GM12865 (cell line): ENCODE results near the gene FGF22.

Experiments
- DNase-seq: peaks from one replicate; pipeline ENCODE4 v3.0.0; 2010; ENCODE audit warnings: low read depth
- H3K4me3 ChIP-seq: 2 replicates; pipeline ENCODE4 v1.5.1; 2011; ENCODE audit warnings: mild to moderate bottlenecking, low read depth, low read length, control low read depth
- TF ChIP-seq, protein P1 (sequence below): IDR thresholded peaks from 2 replicates; pipeline ENCODE4 v1.5.1; 2011; ENCODE audit warnings: low read length, control low read depth, low read depth, inconsistent platforms; ENCODE audit not compliant: insufficient read depth; ENCODE audit errors: missing control alignments

Gene FGF22

DNA sequence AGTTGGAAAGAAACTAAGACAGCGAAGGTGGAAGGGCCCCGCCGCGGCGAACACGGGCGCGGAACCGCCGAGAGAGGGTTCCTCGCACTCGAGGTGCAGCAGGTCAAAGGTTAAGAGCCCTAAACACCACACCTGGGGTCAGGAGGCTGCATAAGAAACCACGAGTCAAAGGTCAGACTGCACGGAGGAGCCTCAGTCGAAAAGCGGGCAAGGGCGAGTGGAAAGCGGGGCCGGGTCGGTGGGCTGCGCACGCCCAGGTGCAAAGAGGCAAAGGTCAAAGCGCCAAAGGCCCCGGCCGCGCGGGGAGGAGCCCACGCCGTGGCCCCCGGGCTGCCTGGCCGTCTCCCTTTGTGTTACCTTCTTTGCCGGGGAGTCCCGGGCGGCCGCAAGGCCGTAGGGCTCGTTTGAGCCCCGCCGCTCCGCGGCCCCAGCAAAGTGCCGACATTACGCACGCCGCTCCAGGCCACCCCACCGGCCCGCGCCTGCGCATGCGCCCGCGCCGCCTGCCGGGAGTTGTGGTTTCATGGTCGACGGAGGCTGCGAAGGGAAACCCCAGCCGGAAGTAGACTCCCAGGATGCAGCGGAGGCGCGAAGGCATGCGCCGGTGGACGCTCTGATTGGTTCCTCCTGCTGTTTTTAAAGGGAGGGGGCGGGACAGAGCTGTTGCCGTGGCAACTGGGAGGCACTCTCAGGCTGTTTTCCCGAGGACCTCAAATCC lies 6.5 kb upstream of the FGF22 start, which contains the start of gene POLRMT:
Gene POLRMT, minus strand, starts transcription at position 470 of the 718 bp plus-strand sequence. Its CDS starts 25 bp downstream, at position 445.
- DNase-seq: peak; percentile 99
- H3K4me3 ChIP-seq: peak within 1 kb of the TSS; percentile 99
- TF ChIP-seq, protein P1, sequence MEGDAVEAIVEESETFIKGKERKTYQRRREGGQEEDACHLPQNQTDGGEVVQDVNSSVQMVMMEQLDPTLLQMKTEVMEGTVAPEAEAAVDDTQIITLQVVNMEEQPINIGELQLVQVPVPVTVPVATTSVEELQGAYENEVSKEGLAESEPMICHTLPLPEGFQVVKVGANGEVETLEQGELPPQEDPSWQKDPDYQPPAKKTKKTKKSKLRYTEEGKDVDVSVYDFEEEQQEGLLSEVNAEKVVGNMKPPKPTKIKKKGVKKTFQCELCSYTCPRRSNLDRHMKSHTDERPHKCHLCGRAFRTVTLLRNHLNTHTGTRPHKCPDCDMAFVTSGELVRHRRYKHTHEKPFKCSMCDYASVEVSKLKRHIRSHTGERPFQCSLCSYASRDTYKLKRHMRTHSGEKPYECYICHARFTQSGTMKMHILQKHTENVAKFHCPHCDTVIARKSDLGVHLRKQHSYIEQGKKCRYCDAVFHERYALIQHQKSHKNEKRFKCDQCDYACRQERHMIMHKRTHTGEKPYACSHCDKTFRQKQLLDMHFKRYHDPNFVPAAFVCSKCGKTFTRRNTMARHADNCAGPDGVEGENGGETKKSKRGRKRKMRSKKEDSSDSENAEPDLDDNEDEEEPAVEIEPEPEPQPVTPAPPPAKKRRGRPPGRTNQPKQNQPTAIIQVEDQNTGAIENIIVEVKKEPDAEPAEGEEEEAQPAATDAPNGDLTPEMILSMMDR: no peak

DNA sequence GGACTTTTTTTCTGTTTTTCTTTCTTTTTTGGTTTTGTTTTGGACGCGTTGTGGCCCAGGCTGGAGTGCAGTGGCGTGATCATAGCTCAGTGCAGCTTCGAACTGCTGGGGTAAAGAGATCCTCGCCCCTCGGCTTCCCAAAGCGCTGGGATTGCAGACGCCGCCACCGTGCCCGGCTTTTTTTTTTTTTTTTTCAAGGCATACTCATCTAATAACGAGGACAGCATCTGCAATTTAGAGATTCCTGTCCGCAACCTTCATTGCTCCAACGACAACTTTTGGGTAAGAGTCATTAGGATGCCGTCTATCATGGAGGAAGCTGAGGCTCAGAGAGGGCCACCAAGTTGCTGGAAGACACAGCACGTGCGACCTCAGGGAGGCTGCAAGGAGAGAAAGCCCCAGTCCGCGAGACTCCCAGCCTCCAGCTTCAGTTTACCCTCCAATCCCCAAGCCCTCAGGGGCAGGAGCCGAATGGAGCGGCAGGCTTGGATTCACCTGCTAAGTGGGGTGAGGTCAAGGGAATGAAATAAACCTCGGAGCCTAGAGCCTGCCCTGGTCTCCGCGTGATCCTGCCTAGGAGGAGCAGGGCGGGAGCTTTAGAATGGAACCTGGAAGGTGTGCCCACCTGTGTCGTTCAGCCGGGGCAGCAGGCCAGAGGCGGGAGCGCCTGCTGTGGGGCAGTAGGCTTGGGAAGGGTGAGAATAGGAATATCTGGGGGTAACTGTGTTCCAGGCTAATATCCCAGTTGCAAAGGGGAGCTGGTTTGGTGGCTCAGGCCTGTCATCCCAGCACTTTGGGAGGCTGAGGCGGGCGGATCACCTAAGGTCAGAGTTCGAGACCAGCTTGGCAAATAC lies 5.7 kb upstream of the FGF22 start:
- TF ChIP-seq, protein P1: no peak
- DNase-seq: peak; percentile 31
- H3K4me3 ChIP-seq: peak overlapping the region; percentile 61

- no peak for DNase-seq
- H3K4me3 ChIP-seq: no peak overlapping the region
- TF ChIP-seq, protein P1: no peak
These were observed 4.6 kb upstream of the FGF22 start for GRCh38 chr19:634975-635652.

GRCh38 chr19:638906-639252 lies 800 bp upstream of the FGF22 start:
- no peak overlapping the region for H3K4me3 ChIP-seq
- no peak for DNase-seq
- TF ChIP-seq, protein P1: no peak

GRCh38 chr19:640161-640558 lies 481 bp downstream of the FGF22 start:
- TF ChIP-seq, protein P1: no peak
- no peak overlapping the region; the same call in 1 of the 2 replicates for H3K4me3 ChIP-seq
- no peak for DNase-seq

- DNase-seq: no peak
- no peak overlapping the region for H3K4me3 ChIP-seq
- TF ChIP-seq, protein P1: no peak
These were observed 1.0 kb downstream of the FGF22 start for GRCh38 chr19:640606-641189.
